Measurements from ENCODE around the gene CFAP97D1.

CFAP97D1 gene

DNA sequence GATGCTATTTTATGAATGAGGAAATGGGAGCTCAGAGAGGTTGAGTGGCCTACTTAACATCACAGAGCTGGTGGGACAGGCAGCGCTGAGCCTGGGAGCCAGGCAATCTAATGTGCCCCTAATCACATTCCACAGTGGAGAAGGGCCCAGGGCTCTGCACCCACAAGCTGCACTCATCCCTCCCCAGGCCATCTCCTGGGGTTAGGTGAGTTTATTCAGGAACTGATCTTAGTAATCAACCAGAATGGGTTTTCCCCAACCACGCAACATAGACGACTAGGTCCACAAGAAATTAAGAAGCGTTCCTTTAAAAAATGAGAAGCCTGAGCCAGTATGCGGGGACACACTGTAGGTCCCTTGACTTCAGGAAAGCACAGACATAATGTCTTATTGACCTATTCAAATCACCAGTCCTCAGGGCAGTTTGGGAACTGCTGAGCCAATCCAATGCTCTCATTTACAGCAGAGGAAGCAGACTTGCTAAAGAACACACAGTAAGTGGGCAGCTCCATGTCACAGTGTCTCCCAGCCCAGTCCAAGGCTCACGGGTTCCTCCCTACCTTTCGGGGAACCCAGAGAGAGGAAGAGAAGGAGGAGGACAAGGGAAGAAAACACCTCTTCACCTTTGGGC lies 50.4 kb downstream of the CFAP97D1 start:
- DNase-seq, result no peak

DNA sequence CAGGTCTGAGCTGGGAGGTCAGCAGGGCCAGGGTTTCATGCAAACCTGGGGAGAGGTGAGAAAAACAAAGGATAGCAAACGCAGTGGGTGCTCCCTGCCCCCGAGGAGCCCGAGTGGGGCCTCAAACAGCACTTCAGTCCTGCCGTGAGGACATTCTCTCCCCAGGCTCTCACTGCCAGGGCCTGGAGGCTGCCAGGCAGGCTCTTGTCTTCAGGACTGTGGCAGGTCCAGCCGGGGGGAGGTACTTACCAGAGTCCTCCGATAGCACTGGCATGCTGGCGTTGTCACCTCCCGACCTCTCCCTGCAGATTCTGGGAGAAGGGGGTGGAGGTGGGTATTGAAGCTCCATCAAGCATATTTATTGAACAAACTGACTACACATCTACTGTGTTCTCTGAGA lies 51.4 kb downstream of the CFAP97D1 start:
- no peak for DNase-seq

DNA sequence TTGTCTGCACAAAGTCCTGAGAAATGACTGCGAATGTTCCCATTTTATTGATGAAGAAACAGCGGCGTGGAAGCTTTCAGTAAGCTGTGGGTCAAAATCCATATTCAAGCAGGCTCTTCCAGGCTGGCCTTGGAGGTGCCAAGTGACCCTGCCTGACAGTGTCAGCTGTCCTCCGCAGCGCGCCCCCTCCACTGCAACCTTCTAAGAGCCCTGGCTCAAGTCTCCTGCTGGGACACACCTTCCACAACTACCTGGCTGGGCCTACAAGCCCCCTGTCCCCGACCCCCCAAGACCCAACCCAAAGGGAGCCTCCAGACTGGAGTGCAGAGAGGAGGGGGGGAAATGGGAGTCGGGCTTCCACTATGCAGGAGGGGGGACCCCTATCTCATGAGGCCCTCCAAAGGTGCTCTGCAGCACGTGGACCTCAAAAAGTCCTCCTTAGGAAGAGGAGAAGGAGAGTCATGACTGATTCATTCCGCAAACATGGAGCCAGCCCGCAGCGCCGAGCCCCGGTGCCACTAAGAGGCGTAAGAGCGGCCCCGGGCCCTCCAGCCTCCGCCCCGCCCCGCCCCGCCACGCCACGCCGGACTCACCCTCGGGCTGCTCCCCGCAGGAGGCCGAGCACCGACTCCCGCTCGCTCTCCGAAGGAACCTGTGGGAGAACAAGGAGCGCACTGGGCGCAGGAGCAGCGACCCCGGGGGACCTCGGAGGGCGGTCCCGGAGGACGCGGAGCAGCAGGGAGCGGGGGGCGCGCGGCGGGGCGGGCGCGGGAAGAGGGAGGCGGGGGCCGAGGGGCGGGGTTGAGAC lies 52.1 kb downstream of the CFAP97D1 start:
- no peak for DNase-seq

DNA sequence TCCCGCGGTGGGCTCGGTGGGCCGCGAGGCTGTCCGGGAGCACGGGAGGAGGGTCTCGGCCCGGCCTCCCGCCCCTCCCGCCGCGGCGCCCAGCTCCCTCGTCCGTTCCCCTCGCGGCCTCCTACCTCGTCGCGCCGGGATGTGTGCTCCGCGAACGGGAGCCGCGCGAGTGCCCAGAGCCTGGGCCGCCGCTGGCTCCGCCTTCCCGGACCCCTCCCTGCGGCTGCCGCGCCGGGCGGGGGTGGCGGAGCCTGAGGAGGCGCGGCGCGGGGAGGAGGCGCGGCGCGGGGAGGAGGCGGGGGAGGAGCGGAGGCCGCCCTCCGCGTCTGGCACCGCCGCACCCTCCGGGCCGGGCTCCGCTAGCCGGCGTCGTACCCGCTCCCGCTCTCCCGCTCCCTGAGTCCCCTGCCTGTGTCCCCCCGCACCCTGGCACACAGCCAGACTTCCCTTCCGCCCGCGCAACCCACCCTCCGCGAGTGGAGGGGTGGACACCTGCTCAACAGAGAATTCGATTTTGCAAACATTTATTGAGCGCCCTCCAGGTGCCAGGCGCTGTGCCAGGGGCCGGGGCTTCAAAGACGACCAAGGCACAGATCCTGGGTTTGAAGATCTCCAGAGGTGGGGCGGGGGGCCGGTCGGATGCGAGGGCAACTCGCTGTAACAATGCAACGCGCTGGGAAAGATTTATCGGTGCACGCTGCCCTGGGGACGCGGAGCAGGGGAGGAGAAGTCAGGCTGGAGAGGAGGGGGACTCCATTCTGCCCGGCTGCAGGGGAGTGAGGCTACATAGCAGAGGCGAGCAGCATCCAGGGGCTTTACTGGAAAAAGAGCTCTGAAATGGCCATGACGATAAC lies 53.0 kb downstream of the CFAP97D1 start, which contains the start of gene MPP3:
Gene MPP3, minus strand, starts transcription at position 171 of the 854 bp plus-strand sequence. CDS start 1,240 bp downstream, outside the sequence.
- peak; percentile 49 for DNase-seq

DNA sequence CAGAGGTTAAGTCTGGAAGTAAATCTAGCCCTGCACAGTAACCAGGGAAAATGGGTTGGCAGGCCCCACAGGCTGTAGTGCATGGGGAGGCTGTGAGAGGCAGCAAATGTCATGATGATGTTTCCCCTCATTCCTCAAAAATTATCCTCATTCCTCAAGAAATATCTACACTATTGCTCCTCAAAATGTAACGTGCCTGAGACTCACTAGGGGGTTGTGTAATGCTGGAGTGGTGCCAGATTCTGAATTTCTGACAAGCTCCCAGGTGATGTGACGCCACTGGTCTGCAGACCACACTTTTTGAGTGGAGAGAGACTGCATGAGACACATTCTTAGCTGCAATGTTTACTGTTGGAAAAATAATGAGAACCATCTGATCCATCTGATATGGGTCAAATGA lies 53.9 kb downstream of the CFAP97D1 start:
- no peak for DNase-seq
